Esophagus muscularis mucosa (tissue), 2 donors: ENCODE results near the gene CD2AP.

ENCODE experiments used
- EP300 ChIP-seq: sonication (generic); formaldehyde crosslinking; IDR thresholded peaks from one replicate; pipeline ENCODE4 v1.6.1; 2017; ENCODE audit warnings: antibody characterized with exemption
- POLR2A ChIP-seq: fragments of 450-650 bp; IDR thresholded peaks from one replicate; pipeline ENCODE4 v1.6.1; 2017; ENCODE audit warnings: antibody characterized with exemption, moderate library complexity, mild to moderate bottlenecking, low read depth

DNA sequence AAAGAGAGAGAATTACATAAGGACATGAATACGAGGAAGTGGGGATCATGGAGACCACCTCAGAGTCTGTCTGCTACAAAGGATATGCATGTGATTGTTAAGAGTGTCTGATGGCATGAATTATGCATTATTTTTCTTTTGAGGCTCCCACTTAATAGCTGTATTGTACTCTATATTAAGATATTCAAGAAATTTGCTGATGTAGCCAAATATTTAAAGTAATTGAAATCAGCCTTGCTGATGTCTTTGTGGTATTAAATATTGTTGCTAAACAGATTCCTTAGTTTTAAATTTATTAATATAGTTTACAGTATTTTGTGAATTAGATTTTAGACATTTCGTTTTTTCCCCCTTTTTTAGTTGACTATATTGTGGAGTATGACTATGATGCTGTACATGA, 25.3 kb downstream of the CD2AP start:
- no peak for TF ChIP-seq POLR2A
- TF ChIP-seq EP300, result no peak
